HG03064 (cell line): ENCODE results near the gene DNALI1.

ENCODE experiments used
- ATAC-seq: cut with Tn5 transposase; IDR thresholded peaks from one replicate; pipeline ENCODE4 v1.9.1; 2021; ENCODE audit warnings: low read depth; ENCODE audit not compliant: unreplicated experiment

Gene DNALI1

DNA sequence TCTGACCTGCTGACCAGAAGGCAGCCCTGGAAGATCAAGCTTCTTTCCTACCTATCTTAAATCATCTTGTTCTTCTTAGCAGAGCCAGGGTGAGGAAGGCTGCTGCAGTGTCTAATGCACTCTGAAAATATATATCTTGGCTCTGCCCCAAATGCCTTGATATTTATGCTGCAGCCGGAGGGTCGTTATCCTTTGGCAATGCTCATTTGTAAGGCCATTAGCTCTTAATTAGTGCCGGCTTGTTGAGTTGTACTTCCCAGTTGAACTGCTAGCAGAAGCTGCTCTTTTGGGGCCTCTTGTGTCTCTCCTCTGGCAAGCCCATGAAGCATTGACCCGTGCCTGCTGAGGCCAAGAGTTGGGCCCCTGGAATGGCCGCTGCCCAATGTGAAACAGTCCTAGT lies 43.2 kb downstream of the DNALI1 start:
- ATAC-seq: no peak

DNA sequence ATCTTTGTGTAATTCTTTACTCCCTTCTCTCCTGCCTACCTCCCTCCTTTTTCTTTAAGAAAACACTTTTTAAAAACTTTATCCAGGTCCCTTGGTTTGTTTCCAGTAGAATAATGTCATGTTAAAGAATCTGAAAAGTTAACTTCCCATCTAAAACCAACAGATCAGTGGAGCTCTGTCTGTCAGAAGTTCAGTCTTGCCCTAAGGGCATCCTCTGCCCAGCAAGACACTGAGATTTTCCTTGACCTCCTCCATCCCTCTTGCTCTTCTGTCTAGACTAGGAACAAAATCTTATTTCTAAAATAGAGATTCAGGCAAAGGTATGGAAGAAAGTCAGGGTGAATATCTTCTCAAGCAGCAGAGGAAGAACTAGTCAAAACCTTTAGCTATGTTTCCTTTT lies 44.7 kb downstream of the DNALI1 start:
- no peak for ATAC-seq

DNA sequence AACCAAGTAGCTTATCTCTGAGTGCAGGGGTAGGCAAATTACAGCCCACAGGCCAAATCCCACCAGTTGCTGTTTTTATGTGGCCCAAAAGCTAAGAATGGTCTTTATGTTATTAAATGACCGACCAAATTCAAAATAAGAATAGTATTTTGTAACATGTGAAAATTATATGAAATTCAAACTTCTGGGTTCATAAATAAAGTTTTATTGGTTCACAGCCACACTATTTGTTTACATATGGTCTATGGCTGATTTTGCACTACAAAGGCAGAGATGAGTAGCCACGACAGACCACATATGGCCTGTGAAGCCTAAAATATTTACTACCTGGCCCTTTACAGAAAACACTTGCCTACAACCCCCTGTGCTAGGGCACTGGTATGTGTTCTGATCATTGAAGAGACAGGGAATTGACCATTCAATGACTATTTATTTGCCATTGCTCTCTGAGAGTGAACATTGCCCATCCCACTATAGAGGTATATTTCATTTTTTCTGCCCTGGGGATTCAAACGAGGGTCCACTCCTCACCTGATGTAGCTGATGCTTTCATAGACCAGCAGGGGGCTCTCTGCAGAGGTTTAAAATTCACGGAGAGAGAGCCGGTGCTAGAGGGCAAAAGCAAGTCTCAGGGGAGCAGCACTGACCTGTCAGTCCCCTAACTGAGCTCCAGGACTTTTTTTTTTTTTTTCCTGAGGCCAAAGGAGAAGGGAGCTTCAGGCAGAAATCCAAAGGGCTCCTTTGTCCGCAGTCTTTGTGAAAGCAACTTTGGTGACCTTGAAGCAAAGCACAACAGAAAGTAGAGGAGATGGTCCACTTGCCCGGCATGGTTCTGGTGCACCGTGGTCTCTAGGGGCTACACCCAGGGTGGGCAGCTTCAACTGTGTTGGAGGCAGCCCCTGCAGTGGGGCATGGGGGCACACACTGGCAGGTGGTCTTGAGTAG lies 46.3 kb downstream of the DNALI1 start:
- ATAC-seq: no peak

DNA sequence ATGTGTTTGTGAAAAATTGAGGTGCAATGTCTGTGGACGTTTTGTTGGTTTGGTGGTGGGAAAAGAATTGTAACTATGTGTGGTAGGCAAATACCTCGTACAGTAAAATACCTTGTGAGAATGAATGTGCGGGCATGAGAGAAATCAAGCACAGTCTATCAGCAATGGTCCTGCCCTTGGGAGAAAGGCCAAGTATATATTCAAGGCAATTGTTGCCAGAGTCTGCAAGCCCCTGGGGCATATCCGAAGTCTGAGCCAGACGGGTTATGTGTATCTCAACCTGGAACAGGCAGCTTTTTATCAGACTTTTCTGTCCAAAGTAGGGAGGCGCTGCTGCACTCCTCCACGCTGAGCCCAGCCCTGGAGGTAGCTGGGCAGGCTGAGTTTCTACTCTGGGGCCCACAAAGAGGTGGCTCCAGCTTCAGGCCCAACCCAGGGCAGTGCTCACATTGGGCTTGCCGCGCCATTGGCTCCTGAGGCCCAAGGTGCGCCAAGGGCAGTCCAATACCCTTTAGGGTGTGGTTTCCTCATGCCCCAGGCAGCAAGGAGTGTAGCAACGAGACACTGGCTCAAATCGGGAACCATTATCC lies 48.4 kb downstream of the DNALI1 start:
- ATAC-seq: no peak

DNA sequence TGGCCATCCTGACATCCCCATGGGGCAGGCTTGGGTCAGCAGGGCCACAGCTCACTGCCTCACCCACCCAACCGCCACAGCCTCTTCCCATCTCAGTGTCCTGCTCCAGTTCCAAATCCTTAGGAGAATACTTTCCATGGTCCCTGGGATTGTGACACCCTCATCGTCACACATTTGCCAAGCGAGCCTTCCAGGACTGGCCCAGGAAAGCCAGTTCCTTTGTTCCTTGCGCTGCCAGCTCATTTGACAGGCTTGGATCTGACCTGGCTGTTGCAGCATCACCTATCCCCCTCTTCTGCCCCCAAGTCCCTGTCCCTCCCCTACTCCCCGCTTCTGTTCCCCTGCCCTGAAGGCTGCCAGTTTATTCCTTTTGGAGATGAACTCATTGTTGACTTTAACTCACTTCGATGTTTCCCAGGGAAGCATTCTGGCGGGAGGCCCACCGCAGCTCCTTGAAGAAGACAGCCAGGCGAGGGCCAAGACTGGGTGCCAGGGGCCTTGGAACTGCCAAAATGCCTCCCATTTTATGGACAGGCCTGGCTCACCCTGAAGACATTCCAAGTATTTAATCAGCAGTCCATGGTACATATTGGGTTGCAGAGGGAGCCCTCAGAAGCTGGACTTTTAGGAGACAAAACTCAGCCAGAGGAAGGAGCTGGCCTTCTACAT lies 49.2 kb downstream of the DNALI1 start:
- no peak for ATAC-seq

DNA sequence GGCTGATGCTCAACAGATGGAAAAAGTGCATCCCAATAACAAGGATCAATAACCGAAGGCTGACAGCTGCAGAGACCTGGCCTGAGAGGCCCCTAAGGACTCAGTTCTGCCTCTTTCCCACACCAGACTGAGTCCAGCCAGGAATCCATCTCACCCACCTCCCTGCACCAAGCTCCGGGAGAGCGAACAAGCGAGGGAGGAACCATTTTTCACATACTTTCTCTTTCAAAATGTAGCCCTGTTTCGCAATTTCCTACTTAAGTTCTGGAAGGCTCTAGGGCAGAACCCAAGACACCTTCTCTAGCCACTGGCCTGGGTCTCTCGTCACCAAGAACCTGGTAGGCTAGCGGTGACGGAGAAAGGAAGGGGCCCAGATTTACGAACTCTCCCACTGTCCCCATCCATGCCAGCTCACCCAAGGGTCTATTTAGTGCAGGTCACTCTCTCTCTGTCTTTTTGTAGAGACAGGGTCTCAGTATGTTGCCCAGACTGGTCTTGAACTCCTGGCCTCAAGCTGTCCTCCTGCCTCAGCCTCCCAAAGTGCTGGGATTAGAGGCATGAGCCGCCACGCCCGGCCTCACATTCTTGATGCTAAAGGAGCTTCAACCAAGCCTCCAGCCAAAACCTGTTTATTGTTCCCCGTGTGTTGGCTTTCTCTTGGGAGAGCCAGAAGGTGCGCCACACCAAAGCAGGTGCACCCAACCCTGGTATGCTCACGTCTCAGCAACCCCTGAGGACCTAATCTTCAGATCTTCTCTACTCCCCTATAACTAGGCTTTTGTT lies 49.9 kb downstream of the DNALI1 start:
- ATAC-seq: no peak

DNA sequence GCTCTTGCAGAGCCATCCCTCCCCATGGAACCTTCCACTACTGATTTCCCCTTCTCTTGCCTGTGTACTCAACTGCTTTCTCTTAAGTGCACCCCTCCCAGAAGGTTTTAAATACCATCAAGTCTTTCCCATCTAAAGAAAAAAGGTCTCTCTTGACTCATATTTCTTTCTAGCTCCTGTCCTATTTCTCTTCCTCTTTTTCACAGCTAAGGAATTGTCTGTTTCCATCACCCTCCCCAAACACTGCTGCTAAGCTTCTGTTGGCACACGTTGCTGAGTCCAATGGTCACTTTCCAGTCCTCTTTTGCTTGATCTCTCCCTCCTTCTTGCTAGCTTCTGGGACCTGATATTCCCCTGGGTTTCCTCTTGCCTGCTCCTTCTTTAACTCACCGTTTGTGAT lies 52.3 kb downstream of the DNALI1 start:
- ATAC-seq: no peak

DNA sequence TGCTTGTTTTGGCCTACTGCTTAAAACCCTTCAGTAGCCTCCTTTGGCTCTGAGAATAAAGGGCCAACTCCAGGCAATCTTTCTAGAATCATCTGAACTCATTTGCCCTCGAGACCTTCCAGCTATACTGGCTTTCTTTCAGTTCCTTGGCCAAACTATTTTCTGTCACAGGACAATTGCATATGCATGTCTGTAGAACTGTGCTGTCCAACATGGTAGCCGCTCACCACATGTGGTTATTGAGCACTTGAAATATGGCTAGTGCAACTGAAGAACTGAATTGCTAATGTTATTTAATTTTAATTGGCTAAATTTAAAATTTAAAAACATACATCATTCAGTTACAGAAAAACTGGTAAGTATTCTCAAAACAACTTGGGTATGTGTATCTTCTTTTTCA lies 53.3 kb downstream of the DNALI1 start:
- no peak for ATAC-seq

DNA sequence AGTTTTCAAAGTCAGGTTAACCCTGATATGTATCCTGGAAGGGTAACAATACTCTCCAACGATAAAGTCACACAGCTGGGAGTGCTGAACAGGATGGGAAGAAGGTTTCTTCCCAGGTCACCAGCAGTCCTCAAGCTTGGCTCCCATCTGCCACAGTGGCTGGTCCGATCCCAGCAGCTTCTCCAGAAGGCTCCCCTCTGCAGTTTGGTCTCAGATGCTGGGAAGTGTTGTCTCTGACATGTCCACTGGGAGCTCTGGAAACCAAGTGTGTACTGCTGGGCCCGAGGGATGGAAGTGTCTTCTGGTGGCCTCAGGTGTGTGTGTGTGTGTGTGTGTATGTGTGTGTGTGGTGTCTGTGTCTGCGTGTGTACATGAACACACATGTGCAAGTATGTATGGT lies 55.4 kb downstream of the DNALI1 start:
- no peak for ATAC-seq

DNA sequence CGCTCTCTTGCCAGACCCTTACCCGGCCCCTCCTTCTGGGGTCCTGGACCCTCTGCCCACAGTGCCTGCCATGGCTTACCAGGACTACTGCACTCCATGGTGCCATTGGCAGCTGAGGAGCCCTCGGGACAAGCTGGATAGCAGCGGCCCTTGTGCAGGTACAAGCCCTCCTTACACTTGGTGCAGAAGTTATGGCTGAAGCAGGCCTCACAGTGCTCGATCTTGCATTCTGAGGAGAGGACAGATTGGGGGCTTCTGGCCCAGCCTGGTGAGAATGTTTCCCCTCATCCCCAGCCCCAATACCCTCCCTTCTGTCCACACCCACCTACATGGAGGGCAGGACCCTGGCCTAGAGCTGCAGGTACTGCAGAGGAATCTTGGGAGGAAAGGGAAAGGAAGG lies 57.4 kb downstream of the DNALI1 start:
- no peak for ATAC-seq

DNA sequence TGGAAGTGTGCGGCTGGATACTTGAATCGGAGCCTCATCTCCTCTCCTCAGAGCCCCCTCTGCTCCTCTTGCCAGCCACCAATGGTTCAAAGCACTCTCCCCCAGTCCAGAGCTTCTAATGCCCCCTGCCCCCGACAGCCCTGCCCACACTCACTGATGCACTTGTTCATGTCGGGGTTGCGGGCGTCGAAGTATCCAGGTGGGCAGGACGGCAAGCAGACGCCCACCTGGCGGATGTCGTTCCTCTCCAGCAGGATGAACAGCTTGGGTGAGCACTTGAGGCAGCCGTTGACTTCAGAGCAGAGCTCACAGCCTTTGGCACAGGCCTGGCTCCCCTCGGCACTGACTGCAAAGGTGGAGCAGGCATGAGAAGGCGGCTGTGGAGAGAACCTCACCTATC lies 59.6 kb downstream of the DNALI1 start:
- ATAC-seq: no peak
